GM13977 (cell line): ENCODE results near the gene PITPNM2.
A peak's percentile ranks its signal among the peaks of the same experiment; 100 is the strongest.

Experiments used
- DNase-seq: peaks from one replicate; pipeline ENCODE4 v3.0.0; 2012; ENCODE audit warnings: low spot score
- CTCF ChIP-seq: IDR thresholded peaks from 2 replicates; pipeline ENCODE4 v1.5.1; 2012; ENCODE audit warnings: mild to moderate bottlenecking, control low read depth; ENCODE audit not compliant: insufficient read depth; ENCODE audit errors: extremely low read depth, missing control alignments
- in situ Hi-C: fragments of 300-500 bp; cut with MboI; formaldehyde crosslinking; loops from one replicate; pipeline ENCODE4 v1.12.0; 2022; ENCODE audit warnings: low sequenced_read_pairs, low pct_unique_long_range_greater_than_20kb, mixed read lengths, inconsistent platforms; ENCODE audit not compliant: unreplicated experiment

Gene PITPNM2

GRCh38 chr12:123153906-123154305, 3.0 kb upstream of the PITPNM2 start:
- TF ChIP-seq CTCF: no peak
- DNase-seq: no peak
- in situ Hi-C loops: no loop called here

- in situ Hi-C loops: no loop called here
- no peak for DNase-seq
- TF ChIP-seq CTCF: no peak
Measured at GRCh38 chr12:123152833-123153232, 1.9 kb upstream of the PITPNM2 start.

GRCh38 chr12:123151457-123152454, 866 bp upstream of the PITPNM2 start:
- no peak for TF ChIP-seq CTCF
- in situ Hi-C loops: no loop called here
- DNase-seq: peak; percentile 42

- DNase-seq: no peak
- in situ Hi-C loops: no loop called here
- TF ChIP-seq CTCF: no peak
Measured at GRCh38 chr12:123150275-123150743, 581 bp downstream of the PITPNM2 start.

- DNase-seq: no peak
- in situ Hi-C loops: no loop called here
- TF ChIP-seq CTCF: no peak
Measured at GRCh38 chr12:123149501-123150274, 1.2 kb downstream of the PITPNM2 start.

- no peak for TF ChIP-seq CTCF
- in situ Hi-C loops: no loop called here
- DNase-seq: no peak
Measured at GRCh38 chr12:123149088-123149487, 1.8 kb downstream of the PITPNM2 start.
